Measurements from ENCODE around the gene CDK14. TPM values are rescaled to one million over a fixed set of nuclear protein-coding genes. Genes with fewer than 3 reads are reported as not detected.
"Not testable (repeated sequence)": the region's sequence is repeated elsewhere in the genome, so short reads cannot be mapped to it uniquely, and the experiment has no call there.

Gene CDK14
- total RNA-seq, 4 donors from 2014 or later: 3.5 to 5.1 (median 3.9) TPM

- no peak for DNase-seq (ENCODE audit: low spot score in 2 of 2)
- TF ChIP-seq CTCF (IDR thresholded peaks at IDR 0.05): no peak
- TF ChIP-seq POLR2AphosphoS5 (IDR thresholded peaks at IDR 0.05): no peak
- no peak for TF ChIP-seq POLR2A (IDR thresholded peaks at IDR 0.05)
- TF ChIP-seq EP300 (IDR thresholded peaks at IDR 0.05): no peak
- Histone ChIP-seq H3K36me3 (no peaks in the 10 kb centered on the region), H3K4me3 (no peak overlapping the region), H3K4me1 (no peaks in the 10 kb centered on the region), H3K27me3 (no peaks in the 10 kb centered on the region), H3K27ac (no peak overlapping the region), H3K9me3 (no peaks in the 10 kb centered on the region)
- 57% methylated on average over 3 of the region's 3 CpGs for WGBS
Measured at GRCh38 chr7:90918303-90918702, 322.2 kb downstream of the CDK14 start.

DNA sequence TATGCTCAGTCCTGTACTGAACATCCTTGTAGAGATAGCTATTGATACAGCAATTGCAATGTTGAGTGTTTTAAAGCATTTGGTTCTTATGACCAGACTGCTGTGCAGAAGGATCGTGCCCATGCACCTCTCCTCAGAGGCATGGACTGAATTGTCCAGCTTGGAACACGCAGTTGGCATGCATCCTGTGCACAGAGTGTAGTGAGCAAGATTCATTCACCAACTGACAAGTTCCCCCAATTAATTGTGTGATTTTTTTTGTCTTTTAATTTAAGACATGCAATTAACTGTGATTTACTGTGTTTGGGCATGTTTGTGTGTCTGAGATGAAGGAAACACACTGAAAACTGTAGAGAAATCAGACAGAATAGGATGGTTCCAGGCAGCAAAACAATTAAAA is 323.7 kb downstream of the CDK14 start:
- Histone ChIP-seq H3K36me3 (no peaks in the 10 kb centered on the region), H3K4me3 (no peak overlapping the region), H3K9me3 (no peaks in the 10 kb centered on the region), H3K27me3 (no peaks in the 10 kb centered on the region), H3K27ac (no peak overlapping the region), H3K4me1 (no peaks in the 10 kb centered on the region)
- DNase-seq (ENCODE audit: low spot score in 2 of 2): no peak
- 63% methylated on average over 2 of the region's 2 CpGs for WGBS
- no peak for TF ChIP-seq POLR2AphosphoS5 (IDR thresholded peaks at IDR 0.05)
- no peak for TF ChIP-seq CTCF (IDR thresholded peaks at IDR 0.05)
- no peak for TF ChIP-seq EP300 (IDR thresholded peaks at IDR 0.05)
- TF ChIP-seq POLR2A (IDR thresholded peaks at IDR 0.05): no peak

DNA sequence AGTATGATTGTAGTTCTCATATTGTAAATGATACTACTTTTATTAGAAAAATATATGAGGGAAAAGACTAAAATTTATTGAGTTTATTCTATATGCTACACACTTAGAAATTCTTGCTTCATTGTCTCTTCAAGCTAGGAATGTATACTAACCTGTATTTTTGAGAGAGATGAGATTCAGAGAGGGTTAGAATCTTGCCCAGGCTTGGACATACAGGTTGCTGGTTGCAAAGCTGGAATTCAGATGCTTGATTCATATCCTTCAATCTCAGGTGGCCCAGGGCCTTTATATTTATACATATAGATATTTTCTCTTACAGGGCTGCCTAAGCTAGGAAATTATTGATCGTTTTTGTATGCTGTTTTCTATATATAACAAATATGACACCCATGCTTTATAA is 324.2 kb downstream of the CDK14 start:
- Histone ChIP-seq H3K27me3 (no peaks in the 10 kb centered on the region), H3K4me1 (no peaks in the 10 kb centered on the region), H3K27ac (no peak overlapping the region), H3K9me3 (no peaks in the 10 kb centered on the region), H3K4me3 (no peak overlapping the region), H3K36me3 (no peaks in the 10 kb centered on the region)
- 56% methylated on average over 1 of the region's 1 CpG for WGBS
- DNase-seq (ENCODE audit: low spot score in 2 of 2): no peak
- TF ChIP-seq POLR2A (IDR thresholded peaks at IDR 0.05) (no peak), CTCF (IDR thresholded peaks at IDR 0.05) (no peak), POLR2AphosphoS5 (IDR thresholded peaks at IDR 0.05) (no peak), EP300 (IDR thresholded peaks at IDR 0.05) (no peak)

DNA sequence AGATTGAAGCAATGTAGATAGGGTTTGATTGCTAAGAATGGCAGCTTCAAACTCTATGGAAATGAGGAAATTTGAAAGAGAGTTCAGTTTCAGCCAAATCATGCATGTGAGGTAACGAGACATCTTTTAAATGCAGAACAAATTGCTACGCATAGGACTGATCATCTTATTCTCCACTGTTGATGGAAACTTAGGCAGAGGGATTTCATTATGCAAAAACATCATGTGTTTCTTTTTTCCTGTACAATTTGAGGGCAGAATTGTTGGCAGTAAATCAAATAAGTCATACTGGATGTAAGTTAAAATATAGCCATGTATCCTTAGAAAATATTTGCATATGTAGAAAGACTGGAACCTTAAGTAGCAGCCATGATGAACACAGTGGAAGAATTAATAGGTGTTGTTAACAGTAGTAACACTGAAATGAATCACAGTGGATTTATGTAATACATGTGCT is 327.4 kb downstream of the CDK14 start:
- Histone ChIP-seq H3K27ac (no peak overlapping the region), H3K36me3 (no peaks in the 10 kb centered on the region), H3K4me3 (no peak overlapping the region), H3K27me3 (no peaks in the 10 kb centered on the region), H3K4me1 (no peaks in the 10 kb centered on the region), H3K9me3 (no peaks in the 10 kb centered on the region)
- WGBS: 93% methylated on average over 2 of the region's 2 CpGs
- no peak for DNase-seq (ENCODE audit: low spot score in 2 of 2)
- TF ChIP-seq CTCF (IDR thresholded peaks at IDR 0.05): no peak
- no peak for TF ChIP-seq EP300 (IDR thresholded peaks at IDR 0.05)
- TF ChIP-seq POLR2A (IDR thresholded peaks at IDR 0.05): no peak
- no peak for TF ChIP-seq POLR2AphosphoS5 (IDR thresholded peaks at IDR 0.05)

DNA sequence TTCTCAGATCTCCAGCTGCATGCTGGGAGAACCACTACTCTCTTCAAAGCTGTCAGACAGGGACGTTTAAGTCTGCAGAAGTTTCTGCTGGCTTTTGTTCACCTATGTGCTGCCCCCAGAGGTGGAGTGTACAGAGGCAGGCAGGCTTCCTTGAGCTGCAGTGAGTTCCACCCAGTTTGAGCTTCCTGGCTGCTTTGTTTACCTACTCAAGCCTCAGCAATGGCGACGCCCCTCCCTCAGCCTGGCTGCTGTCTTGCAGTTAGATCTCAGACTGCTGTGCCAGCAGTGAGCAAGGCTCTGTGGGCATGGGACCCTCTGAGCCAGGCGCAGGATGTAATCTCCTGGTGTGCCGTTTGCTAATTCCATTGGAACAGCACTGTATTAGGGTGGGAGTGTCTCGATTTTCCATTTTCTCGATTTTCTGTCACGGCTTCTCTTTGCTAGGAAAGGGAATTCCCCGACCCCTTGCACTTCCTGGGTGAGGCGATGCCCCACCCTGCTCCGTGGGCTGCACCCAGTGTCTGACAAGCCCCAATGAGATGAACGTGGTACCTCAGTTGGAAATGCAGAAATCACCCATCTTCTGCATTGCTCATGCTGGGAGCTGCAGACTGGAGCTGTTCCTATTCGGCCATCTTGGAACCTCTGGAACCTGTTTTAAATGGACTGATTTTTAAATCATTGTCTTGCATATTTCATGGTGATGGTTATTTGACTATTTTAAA is 332.7 kb downstream of the CDK14 start:
- not testable (repeated sequence) for H3K27ac ChIP-seq; DNase-seq (ENCODE audit: low spot score in 2 of 2); H3K4me3 ChIP-seq; H3K36me3 ChIP-seq; H3K4me1 ChIP-seq; H3K27me3 ChIP-seq; H3K9me3 ChIP-seq
- WGBS: 89% methylated on average over 13 of the region's 13 CpGs
